GM10266 (cell line): ENCODE results near the gene TNPO3.

ENCODE experiments used
- DNase-seq: peaks from one replicate; pipeline ENCODE4 v3.0.0; 2012; ENCODE audit errors: extremely low spot score
- TF ChIP-seq, protein P1 (sequence below): IDR thresholded peaks from 2 replicates; pipeline ENCODE4 v1.5.1; 2012; ENCODE audit warnings: mild to moderate bottlenecking, low read depth; ENCODE audit not compliant: control insufficient read depth, insufficient read depth; ENCODE audit errors: missing control alignments

Gene TNPO3

GRCh38 chr7:128912281-128912680 lies 142.6 kb downstream of the TNPO3 start:
- TF ChIP-seq, protein P1, sequence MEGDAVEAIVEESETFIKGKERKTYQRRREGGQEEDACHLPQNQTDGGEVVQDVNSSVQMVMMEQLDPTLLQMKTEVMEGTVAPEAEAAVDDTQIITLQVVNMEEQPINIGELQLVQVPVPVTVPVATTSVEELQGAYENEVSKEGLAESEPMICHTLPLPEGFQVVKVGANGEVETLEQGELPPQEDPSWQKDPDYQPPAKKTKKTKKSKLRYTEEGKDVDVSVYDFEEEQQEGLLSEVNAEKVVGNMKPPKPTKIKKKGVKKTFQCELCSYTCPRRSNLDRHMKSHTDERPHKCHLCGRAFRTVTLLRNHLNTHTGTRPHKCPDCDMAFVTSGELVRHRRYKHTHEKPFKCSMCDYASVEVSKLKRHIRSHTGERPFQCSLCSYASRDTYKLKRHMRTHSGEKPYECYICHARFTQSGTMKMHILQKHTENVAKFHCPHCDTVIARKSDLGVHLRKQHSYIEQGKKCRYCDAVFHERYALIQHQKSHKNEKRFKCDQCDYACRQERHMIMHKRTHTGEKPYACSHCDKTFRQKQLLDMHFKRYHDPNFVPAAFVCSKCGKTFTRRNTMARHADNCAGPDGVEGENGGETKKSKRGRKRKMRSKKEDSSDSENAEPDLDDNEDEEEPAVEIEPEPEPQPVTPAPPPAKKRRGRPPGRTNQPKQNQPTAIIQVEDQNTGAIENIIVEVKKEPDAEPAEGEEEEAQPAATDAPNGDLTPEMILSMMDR, result no peak
- DNase-seq, result no peak

DNA sequence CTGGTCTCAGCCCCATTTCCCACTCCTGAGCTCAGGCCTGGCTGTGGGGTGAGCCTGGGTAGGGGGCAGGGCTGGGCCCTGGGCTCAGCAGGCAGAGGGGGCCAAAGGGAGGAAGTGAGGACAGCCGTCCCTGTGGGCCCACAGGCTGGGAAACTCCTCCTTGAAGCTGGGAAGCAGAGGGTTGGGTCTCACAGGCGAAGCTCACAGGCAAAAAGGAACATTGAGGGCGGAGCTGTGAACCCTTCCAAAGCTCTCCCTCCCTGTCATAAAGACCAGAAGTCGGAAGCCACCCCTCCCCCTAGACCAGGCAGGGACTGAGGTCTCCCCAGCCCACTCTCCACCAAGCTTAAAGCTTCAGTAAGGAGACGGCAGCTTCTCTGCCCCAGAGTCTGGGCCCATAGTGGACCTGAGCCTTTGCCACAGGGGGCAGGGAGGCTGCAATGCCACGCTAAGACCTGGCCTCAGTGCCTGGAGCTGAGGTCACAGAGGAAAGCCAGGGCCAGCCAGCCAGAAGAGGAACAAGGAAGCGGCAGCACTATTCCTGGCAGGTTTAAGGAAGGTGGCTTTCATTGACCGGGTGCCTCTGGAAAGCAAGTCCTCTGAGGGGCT lies 143.4 kb downstream of the TNPO3 start:
- TF ChIP-seq, protein P1, result no peak
- DNase-seq, result no peak

GRCh38 chr7:128910569-128910945 lies 144.4 kb downstream of the TNPO3 start, which contains the start of gene KCP:
Gene KCP (minus strand): TSS chr7:128910709. CDS start chr7:128910676, 33 bp downstream.
- TF ChIP-seq, protein P1, result no peak
- DNase-seq, result no peak

GRCh38 chr7:128909625-128910568 lies 145.0 kb downstream of the TNPO3 start:
- TF ChIP-seq, protein P1, result no peak
- DNase-seq, result no peak

DNA sequence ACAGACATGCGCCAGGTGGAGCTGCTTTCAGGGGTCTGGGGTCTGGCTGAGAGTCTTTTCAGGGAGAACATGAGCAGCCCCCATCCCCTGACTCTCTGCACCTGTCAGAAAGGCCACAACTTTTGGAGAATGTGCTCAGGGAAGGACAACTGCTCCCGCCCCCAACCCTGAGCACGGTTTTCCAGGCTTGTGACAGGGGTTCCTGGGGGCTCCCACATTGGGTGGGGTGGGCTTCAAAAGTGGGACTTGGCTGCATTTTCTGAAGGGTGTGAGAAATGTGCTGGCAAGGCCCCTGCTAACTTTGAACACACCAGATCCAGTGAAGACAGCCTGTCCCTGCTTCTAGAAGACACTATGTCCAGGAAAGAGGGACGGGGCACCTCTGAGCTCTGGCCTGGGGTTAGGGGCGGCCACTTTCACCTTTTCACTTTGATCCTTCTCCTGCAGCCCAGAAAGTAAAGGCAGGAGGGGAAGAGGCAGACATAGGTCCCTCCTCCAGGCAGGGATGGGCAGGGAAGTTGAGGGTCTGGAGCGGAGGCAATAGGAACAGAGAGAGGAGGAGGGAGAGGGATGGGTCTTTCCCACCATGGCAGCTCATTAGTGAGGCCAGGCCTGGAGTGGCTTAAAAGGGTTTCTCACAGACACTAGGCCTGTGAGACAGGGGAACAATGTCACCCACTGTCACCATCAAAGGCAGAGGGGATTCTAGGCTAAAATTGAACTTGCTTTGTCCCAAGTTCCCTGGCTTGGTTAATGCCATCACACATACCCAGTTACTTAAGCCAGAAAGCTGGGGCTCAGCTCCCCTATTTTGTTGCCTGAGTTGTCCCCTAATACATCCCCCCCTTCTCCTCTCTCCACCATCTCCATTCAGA lies 145.9 kb downstream of the TNPO3 start:
- no peak for DNase-seq
- TF ChIP-seq, protein P1, result no peak

GRCh38 chr7:128906766-128907559 lies 147.9 kb downstream of the TNPO3 start:
- DNase-seq, result no peak
- TF ChIP-seq, protein P1, result no peak
